SK-N-DZ (cell line): ENCODE data around the gene FERMT3. TPM values are rescaled to one million over a fixed set of nuclear protein-coding genes. Genes with fewer than 3 reads are reported as not detected.
"Not testable (repeated sequence)": the region's sequence is repeated elsewhere in the genome, so short reads cannot be mapped to it uniquely, and the experiment has no call there.

Experiments
- DNase-seq: peaks from one replicate; pipeline ENCODE4 v3.0.0-alpha.2; 2015; ENCODE audit warnings: low spot score
- polyA plus RNA-seq, 2 experiments: library from polyadenylated mRNA; depleted of rRNA; stranded (reverse); fragments of >200 nt; gene quantifications; 2 replicates each; pipeline ENCODE4 v1.2.3, GENCODE V29; 2014

The FERMT3 gene
- 0.28 and 0.53 TPM in 2 replicates for polyA plus RNA-seq (2014; cell fraction: cytosol; rRNA removed)
- 2.9 and 7.2 TPM in 2 replicates for polyA plus RNA-seq (2014; cell fraction: nucleus; rRNA removed)

- DNase-seq, result no peak
These were observed at the start of gene FERMT3 for GRCh38 chr11:64206457-64207255. FERMT3 (plus strand) TSS chr11:64206721; CDS start chr11:64207365, 644 bp downstream.

- DNase-seq, result peak; percentile 59
These were observed 48.7 kb upstream of the FERMT3 start for GRCh38 chr11:64157631-64158394.

GRCh38 chr11:64161037-64161436 lies 45.5 kb upstream of the FERMT3 start:
- no peak for DNase-seq

GRCh38 chr11:64162769-64163168 lies 43.8 kb upstream of the FERMT3 start:
- not testable (repeated sequence) for DNase-seq

- DNase-seq, result no peak
These were observed 42.6 kb upstream of the FERMT3 start for GRCh38 chr11:64163951-64164350.

GRCh38 chr11:64164392-64165312 lies 41.9 kb upstream of the FERMT3 start:
- DNase-seq, result no peak

GRCh38 chr11:64165481-64165841 lies 41.1 kb upstream of the FERMT3 start:
- no peak for DNase-seq

- peak; percentile 90 for DNase-seq
These were observed 40.5 kb upstream of the FERMT3 start, which contains the start of gene MACROD1 for GRCh38 chr11:64165842-64166635. MACROD1 (minus strand) TSS chr11:64166113; CDS start chr11:64165994, 119 bp downstream.

- DNase-seq, result no peak
These were observed 36.1 kb upstream of the FERMT3 start for GRCh38 chr11:64170419-64170818.

- no peak for DNase-seq
These were observed 32.7 kb upstream of the FERMT3 start for GRCh38 chr11:64173616-64174355.

- no peak for DNase-seq
These were observed 29.8 kb upstream of the FERMT3 start for GRCh38 chr11:64176751-64177150.

GRCh38 chr11:64178203-64178602 lies 28.3 kb upstream of the FERMT3 start:
- no peak for DNase-seq

- no peak for DNase-seq
These were observed 27.4 kb upstream of the FERMT3 start for GRCh38 chr11:64178951-64179639.

GRCh38 chr11:64180891-64181290 lies 25.6 kb upstream of the FERMT3 start:
- DNase-seq, result no peak

- peak; percentile 91 for DNase-seq
These were observed 24.8 kb upstream of the FERMT3 start for GRCh38 chr11:64181506-64182411.

GRCh38 chr11:64183890-64184289 lies 22.6 kb upstream of the FERMT3 start:
- no peak for DNase-seq

GRCh38 chr11:64185175-64185692 lies 21.3 kb upstream of the FERMT3 start:
- no peak for DNase-seq
